Fibroblast of mammary gland (primary cell): ENCODE data around the gene SALL1.

Experiments used
- DNase-seq: peaks from one replicate; pipeline ENCODE4 v3.0.0-alpha.2; 2010; ENCODE audit warnings: low read depth
- H3K4me3 ChIP-seq: 2 replicates; pipeline ENCODE4 v1.5.1; 2011; ENCODE audit warnings: low read depth, mild to moderate bottlenecking, low read length, moderate library complexity; ENCODE audit not compliant: control insufficient read depth
- TF ChIP-seq, protein P1 (sequence below): conservative IDR thresholded peaks from 2 replicates; pipeline ENCODE4 v1.5.1; 2011; ENCODE audit warnings: low read depth, low read length, inconsistent platforms; ENCODE audit not compliant: control insufficient read depth, insufficient read depth

The SALL1 gene

DNA sequence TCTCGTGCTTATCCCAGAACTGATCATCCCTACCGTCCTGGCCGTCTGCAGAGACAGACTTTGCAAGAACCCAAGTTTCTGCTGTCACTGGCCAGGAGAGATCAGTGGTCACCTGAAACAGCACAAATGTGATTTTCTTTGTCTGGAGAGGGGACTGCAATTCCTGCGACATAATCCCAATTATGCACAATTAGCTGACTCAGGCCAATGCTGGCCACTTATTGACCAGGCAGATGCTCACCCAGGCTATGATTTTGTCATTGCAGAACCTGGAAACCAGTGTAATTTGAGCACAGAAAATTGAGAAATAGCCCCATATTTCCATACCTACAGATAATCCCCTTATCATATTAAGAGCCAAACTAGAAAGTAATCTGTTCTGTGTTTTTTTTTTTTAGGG lies 34.7 kb downstream of the SALL1 start:
- H3K4me3 ChIP-seq: no peak overlapping the region
- no peak for DNase-seq
- TF ChIP-seq, protein P1, sequence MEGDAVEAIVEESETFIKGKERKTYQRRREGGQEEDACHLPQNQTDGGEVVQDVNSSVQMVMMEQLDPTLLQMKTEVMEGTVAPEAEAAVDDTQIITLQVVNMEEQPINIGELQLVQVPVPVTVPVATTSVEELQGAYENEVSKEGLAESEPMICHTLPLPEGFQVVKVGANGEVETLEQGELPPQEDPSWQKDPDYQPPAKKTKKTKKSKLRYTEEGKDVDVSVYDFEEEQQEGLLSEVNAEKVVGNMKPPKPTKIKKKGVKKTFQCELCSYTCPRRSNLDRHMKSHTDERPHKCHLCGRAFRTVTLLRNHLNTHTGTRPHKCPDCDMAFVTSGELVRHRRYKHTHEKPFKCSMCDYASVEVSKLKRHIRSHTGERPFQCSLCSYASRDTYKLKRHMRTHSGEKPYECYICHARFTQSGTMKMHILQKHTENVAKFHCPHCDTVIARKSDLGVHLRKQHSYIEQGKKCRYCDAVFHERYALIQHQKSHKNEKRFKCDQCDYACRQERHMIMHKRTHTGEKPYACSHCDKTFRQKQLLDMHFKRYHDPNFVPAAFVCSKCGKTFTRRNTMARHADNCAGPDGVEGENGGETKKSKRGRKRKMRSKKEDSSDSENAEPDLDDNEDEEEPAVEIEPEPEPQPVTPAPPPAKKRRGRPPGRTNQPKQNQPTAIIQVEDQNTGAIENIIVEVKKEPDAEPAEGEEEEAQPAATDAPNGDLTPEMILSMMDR: no peak

DNA sequence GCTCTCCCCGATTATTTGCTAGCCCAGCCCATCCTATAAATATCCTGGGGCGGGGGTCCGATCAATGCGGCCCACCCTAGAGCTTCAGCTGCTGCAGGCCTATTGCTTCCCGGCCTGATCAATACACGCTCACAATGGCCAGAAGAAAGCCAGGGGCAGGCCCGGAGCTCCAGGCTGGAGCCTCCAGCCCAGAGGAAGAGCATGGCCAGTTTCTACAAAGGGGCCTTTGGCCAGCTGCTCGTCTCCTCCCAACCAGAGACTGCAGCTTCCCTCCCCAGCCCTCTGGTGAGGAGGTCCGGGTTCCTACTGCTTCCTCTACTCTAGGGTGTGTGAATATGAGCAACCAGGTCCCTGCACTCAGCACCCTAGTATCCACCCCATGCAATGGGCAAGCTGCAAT lies 36.7 kb downstream of the SALL1 start:
- TF ChIP-seq, protein P1: no peak
- no peak overlapping the region for H3K4me3 ChIP-seq
- DNase-seq: no peak

DNA sequence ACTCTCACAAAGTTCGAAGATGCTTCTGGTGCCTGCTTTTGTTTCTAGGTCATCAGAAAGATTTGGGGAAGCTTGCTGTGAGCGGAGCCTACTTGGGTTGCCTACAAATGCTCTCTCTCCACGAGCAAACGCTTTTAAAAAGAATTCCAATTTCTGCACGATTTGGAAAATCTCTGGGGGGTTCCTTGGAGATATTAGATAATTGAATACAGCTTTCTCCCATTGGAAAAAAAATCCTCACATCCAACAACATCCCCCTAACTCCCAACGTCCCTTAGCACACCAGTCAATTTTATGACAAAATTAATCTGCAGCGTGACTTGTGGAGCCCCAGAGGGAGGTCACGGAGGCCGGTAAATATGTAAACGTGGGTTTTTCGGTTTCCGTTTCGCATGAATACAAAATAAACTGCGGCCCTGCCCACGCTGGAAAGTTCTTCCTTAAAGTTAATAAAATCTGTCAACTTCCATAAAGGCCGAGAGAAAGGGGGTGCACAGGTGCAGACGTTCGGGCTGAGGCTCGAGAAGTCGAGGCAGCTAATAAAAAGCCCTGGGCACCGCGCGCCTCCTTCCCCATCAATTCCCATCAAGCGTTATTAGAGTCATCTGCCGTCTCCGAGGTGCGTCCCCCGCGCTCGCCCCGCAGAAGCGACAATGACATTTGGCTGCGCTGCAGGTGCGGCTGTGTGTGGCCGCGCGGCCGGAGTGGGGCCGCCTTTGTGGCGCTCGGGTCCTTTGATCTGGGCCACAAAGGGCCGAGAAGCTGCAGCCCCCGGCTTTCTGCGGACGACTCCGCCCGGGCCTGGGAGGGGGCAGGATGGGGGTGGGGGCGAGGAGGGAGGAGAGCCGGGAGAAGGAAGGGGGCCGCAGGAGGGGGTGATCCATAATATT lies 37.6 kb downstream of the SALL1 start:
- DNase-seq: no peak

DNA sequence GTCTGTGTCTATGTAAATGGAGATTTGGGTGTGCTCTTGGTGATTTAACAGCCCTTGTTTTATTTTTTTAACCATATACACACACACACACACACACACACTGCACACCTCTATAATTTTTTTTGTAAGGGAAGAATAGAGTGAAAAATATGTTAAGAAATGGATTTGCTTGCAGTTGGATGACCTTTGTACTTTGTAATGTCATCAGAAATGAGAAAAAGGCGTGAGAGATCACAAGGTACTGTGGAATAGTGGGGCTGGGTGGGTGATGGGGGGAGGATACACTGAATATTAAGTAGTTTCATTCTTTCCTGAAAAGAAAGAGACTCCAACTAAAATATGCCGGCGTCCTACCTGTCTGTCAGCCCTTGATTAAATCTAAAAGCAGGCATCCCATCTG lies 38.7 kb downstream of the SALL1 start:
- no peak overlapping the region for H3K4me3 ChIP-seq
- DNase-seq: no peak
- TF ChIP-seq, protein P1: no peak

More for the DNA sequence above, 37.6 kb downstream of the SALL1 start:
- H3K4me3 ChIP-seq: no peak overlapping the region
- TF ChIP-seq, protein P1: no peak

DNA sequence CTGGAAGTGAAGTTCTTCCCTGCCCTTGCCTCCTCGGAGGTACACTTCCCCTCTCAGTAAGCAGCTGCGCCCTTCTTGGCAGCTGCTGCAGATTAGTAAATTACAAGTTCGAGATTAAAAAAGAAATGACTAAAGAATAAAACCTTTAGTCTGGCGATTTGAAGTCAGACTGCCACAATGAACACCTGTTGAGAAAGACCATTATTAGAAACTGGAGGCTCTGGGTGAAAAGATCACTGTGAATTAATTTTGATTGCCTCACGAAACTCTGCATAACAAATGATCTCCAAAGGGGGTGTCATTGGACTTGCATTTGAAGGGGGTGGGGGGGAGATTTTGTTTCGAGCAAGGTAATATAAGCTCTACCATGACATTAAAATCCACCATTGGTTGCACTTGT lies 39.3 kb downstream of the SALL1 start:
- H3K4me3 ChIP-seq: no peak overlapping the region
- TF ChIP-seq, protein P1: no peak
- no peak for DNase-seq

DNA sequence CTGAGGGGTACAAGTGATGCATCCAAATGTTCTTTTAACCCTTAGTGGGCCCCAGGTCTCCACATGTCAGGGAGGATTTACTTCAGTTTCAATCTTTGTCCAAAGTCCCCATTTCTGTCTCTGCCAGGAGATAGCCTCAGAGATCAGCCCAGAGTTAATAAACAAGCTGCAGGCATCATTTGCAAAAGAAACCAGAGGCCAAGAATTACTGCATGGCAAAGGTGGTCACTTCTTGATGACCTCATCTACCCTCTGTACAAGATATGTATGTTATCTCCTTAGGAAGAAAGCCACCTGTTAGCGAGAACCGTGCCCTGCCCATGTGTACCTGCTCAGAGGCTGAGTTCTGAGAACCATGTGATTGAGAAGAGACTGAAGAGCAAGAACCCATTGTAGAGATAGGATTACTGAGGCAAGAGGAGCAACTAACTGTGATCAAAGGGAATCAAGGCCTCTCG lies 40.3 kb downstream of the SALL1 start:
- TF ChIP-seq, protein P1: no peak
- no peak overlapping the region for H3K4me3 ChIP-seq
- DNase-seq: no peak
